Thyroid gland (tissue), 4 donors: ENCODE data around the gene FBXO24. TPM values are rescaled to one million over a fixed set of nuclear protein-coding genes. Genes with fewer than 3 reads are reported as not detected.
"Not testable (repeated sequence)": the region's sequence is repeated elsewhere in the genome, so short reads cannot be mapped to it uniquely, and the experiment has no call there.

Experiments used
- DNase-seq, 2 donors: peaks; one replicate each; pipeline ENCODE4 v3.0.0-alpha.2; 2019
- H3K27ac ChIP-seq, 3 donors: fragments of 200-600 bp; sonication (generic); 1 replicate in 2 of 3; 2 replicates in 1 of 3; pipeline ENCODE4 v1.5.1; 2016 to 2019; ENCODE audit warnings: mild to moderate bottlenecking in 1 of 3, moderate library complexity in 1 of 3
- H3K27me3 ChIP-seq: fragments of 200-600 bp; sonication (generic); one replicate; pipeline ENCODE4 v1.5.1; 2019
- H3K36me3 ChIP-seq, 2 donors: fragments of 200-600 bp; sonication (generic); one replicate each; pipeline ENCODE4 v1.5.1; 2016 to 2019
- H3K4me1 ChIP-seq, 2 donors: fragments of 200-600 bp; sonication (generic); one replicate each; pipeline ENCODE4 v1.5.1; 2017 to 2019
- H3K4me3 ChIP-seq, 3 donors: fragments of 200-600 bp; sonication (generic); replicated peaks in 1 of 3; 1 replicate in 2 of 3; 2 replicates in 1 of 3; pipeline ENCODE4 v1.5.1; 2016; ENCODE audit warnings: mild to moderate bottlenecking in 1 of 3
- H3K9me3 ChIP-seq: fragments of 200-600 bp; sonication (generic); one replicate; pipeline ENCODE4 v1.5.1; 2017
- POLR2A ChIP-seq, 2 donors: fragments of 450-650 bp; IDR thresholded peaks; one replicate each; pipeline ENCODE4 v1.6.1; 2017; ENCODE audit warnings: antibody characterized with exemption in 2 of 2, mild to moderate bottlenecking in 2 of 2, moderate library complexity in 1 of 2
- WGBS, 2 donors: methylation state at CpG; one replicate each; pipeline ENCODE4 v1.1.5; 2017; 5-methylcytosine and 5-hydroxymethylcytosine counted together
- intact Hi-C: fragments of 100-400 bp; cut with DNase I; formaldehyde crosslinking; loops from one replicate; pipeline ENCODE4 v1.15.1; 2023
- total RNA-seq, 4 donors: library from RNA; depleted of rRNA; stranded (reverse); fragments of >200 nt; gene quantifications; one replicate each; pipeline ENCODE4 v1.2.3, GENCODE V29; 2016
- TF ChIP-seq, protein P1 (sequence below), 6 experiments: fragments of 200-600 bp in 3 of 6; fragments of 450-650 bp in 3 of 6; sonication (generic) in 3 of 6; IDR thresholded peaks; one replicate each; pipeline ENCODE4 v1.5.1; 2016 to 2019; ENCODE audit warnings: antibody characterized with exemption in 6 of 6, mild to moderate bottlenecking in 2 of 6, inconsistent platforms in 1 of 6, moderate library complexity in 1 of 6

FBXO24 gene
- total RNA-seq, 4 donors from 2014 or later = 0.13 to 0.88 (median 0.50) TPM

DNA sequence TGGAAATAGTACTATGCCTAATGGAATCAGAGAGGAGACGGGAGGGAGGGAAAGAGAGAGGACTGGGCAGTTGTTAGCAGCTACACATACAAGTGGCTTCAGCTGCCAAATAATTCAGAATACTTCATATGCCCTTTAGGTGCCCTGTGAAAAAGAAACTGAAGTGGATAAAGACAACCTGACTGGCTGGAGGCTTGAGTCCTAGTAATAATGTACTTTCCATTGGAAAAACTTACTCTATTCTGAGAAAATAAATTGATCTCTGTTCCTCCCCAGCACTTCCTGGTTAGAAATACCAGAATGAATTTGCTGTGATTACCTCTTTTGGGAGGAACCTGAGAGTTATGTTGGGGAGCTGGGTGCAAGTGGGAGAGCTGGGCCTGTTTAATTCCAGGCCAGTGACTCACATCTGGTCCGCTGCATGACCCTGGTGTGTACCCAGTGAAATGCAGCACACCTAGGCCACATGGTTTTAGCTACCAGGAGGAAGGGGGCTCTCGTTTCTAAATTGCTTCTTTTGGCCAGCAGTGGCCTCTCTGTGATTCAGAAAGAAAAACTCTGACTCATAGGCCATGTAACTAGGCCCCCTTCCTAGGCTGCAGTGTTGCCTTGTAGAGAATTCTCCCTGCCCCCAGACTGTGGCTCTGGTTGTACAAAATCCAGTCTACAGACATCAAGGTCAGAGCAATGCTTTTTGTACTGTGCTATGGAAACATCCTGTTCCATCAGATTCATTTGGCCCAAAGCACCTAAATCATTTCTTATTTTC, 40.6 kb upstream of the FBXO24 start:
- intact Hi-C loops = no loop called here
- Histone ChIP-seq H3K27ac (peak overlapping the region; percentile 96 to 99 (median 96)), H3K4me3 (no peak overlapping the region), H3K27me3 (no peaks in the 10 kb centered on the region), H3K4me1 (peaks cover 49 to 65% of the 10 kb centered on the region in 2 donors), H3K9me3 (no peaks in the 10 kb centered on the region), H3K36me3 (peaks cover 0 to 4% of the 10 kb centered on the region in 2 donors)
- peak; percentile 67 to 72 for DNase-seq
- TF ChIP-seq, protein P1, sequence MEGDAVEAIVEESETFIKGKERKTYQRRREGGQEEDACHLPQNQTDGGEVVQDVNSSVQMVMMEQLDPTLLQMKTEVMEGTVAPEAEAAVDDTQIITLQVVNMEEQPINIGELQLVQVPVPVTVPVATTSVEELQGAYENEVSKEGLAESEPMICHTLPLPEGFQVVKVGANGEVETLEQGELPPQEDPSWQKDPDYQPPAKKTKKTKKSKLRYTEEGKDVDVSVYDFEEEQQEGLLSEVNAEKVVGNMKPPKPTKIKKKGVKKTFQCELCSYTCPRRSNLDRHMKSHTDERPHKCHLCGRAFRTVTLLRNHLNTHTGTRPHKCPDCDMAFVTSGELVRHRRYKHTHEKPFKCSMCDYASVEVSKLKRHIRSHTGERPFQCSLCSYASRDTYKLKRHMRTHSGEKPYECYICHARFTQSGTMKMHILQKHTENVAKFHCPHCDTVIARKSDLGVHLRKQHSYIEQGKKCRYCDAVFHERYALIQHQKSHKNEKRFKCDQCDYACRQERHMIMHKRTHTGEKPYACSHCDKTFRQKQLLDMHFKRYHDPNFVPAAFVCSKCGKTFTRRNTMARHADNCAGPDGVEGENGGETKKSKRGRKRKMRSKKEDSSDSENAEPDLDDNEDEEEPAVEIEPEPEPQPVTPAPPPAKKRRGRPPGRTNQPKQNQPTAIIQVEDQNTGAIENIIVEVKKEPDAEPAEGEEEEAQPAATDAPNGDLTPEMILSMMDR (IDR thresholded peaks at IDR 0.05) = no peak
- no peak for TF ChIP-seq POLR2A (IDR thresholded peaks at IDR 0.05)
- WGBS, 2 donors = 14 to 19% methylated on average over 2 to 3 of the region's 3 CpGs

DNA sequence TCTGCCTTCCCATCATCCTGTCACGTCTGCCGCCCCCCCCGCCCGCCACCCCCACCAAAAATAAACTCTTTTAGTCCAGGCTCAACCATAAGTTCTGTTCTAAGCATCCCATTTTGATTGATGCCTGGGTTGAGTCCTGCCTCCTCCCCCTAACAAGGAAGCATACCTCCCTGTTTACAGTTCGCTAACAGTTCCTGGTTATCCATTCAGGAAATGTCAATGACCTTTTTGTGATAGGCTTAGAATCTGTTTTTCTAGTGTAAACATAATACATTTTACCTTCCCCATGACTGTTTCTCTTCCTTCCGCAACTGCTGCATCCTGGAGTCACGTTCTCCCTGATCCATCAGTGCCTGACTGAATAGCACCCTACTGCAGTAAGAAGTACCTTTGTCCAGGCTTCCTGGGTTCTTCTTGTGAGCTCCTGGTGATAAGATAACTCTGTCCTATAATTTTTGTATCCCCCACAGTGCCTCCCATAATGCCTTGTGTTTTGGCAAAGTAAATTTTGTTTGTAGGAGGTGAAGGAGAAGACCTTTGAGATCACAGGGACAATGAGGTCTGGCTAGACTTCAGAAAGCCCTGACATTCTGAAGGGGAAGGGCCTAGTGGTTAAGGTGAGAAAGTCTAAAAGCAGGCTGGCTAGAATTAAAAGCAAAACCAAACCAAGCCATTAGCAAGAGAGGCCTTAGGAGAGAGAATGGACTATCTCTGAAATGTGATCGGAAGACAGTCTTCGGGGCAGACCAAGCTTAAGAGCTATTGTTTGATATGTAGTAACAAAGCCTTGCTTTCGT, 39.8 kb upstream of the FBXO24 start:
- H3K4me3 ChIP-seq = no peak overlapping the region
- intact Hi-C loops = no loop called here
- H3K27me3 ChIP-seq = no peaks in the 10 kb centered on the region
- no peak for TF ChIP-seq POLR2A (IDR thresholded peaks at IDR 0.05)
- TF ChIP-seq, protein P1 (IDR thresholded peaks at IDR 0.05) = no peak
- peak overlapping the region; percentile 96 to 99 (median 96) for H3K27ac ChIP-seq
- H3K36me3 ChIP-seq = peaks cover 0 to 8% of the 10 kb centered on the region in 2 donors
- no peak for DNase-seq
- H3K4me1 ChIP-seq = peaks cover 49 to 63% of the 10 kb centered on the region in 2 donors
- WGBS, 2 donors = 55 to 61% methylated on average over 10 of the region's 10 CpGs
- no peaks in the 10 kb centered on the region for H3K9me3 ChIP-seq

DNA sequence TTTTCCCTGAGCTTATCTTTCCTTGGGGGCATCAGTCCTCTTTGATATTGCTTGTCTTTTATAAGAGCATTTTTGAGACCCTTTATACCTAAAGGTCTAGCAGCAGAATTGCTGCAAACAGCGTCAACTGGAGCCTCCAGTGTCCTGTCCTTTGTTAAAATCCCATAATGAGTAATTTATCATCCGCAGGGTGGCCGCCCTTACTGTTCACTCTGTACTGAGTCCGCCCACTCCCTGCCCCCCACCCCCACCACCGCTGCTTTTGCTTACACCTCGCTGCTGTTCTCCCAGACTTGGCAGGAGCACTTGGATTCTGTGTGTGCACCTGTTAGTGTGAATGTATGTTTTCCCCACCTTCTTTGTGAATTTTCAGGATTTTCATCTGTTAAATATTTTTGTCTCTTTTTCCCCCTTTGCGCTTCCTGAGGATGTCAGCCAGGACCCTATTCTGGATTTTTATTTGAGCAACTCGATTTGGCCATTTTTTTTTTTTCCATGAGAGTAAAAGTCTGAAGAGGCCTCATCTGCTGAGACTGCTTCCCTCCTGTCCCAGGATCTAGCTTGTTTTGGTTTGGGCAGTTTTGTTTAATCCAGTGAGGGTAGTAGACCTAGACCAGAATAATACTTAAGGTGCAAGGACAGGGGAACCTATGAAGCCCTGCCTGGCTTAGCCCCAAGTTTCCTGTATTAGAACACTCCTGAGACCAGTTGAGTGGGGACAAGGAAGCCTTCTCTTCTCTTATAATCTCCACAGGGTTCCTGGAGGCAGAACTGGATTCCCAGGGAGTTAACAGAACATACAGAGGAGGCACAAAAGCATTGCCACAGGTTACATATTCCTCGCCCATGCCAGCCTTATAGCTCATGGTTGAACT, 39.0 kb upstream of the FBXO24 start:
- 51 to 52% methylated on average over 9 of the region's 9 CpGs for WGBS, 2 donors
- peaks cover 49 to 63% of the 10 kb centered on the region in 2 donors for H3K4me1 ChIP-seq
- H3K4me3 ChIP-seq = no peak overlapping the region
- peak; percentile 92 for DNase-seq
- TF ChIP-seq, protein P1 (IDR thresholded peaks at IDR 0.05) = no peak
- peak in 1 of 2 donors; percentile 26 for TF ChIP-seq POLR2A (IDR thresholded peaks at IDR 0.05)
- H3K27ac ChIP-seq = peak overlapping the region; percentile 96 to 99 (median 96)
- H3K27me3 ChIP-seq = no peaks in the 10 kb centered on the region
- intact Hi-C loops = no loop called here
- peaks cover 0 to 13% of the 10 kb centered on the region in 2 donors for H3K36me3 ChIP-seq
- H3K9me3 ChIP-seq = no peaks in the 10 kb centered on the region

DNA sequence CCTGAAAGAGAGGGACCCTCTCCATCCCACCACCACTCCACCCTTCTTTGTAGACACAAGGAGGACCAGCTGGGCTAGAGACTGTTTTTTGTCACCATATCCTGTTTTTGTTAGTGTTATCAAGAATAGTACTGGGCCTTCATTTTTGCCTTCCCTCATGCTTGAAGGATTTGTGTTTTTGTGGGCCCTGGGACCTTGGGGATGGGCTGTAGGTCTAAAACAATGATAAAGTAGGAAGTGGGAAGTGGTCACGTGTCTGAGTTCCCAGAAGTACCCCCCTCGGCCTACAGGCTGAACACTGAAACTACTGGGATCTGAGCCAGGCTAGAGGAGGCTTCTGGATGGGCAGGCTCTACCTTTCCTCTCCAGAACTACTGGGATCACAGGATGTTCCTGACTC, 38.3 kb upstream of the FBXO24 start:
- H3K4me1 ChIP-seq = peaks cover 49 to 63% of the 10 kb centered on the region in 2 donors
- 17 to 30% methylated on average over 2 of the region's 2 CpGs for WGBS, 2 donors
- no peaks in the 10 kb centered on the region for H3K9me3 ChIP-seq
- H3K4me3 ChIP-seq = no peak overlapping the region
- H3K36me3 ChIP-seq = peaks cover 0 to 19% of the 10 kb centered on the region in 2 donors
- H3K27me3 ChIP-seq = no peaks in the 10 kb centered on the region
- TF ChIP-seq, protein P1 (IDR thresholded peaks at IDR 0.05) = peak in 4 of 6 experiments; percentile 13 to 31 (median 24)
- no peak for TF ChIP-seq POLR2A (IDR thresholded peaks at IDR 0.05)
- H3K27ac ChIP-seq = peak overlapping the region; percentile 96 to 99 (median 96)
- DNase-seq = peak; percentile 72 to 78
- intact Hi-C loops = no loop called here

DNA sequence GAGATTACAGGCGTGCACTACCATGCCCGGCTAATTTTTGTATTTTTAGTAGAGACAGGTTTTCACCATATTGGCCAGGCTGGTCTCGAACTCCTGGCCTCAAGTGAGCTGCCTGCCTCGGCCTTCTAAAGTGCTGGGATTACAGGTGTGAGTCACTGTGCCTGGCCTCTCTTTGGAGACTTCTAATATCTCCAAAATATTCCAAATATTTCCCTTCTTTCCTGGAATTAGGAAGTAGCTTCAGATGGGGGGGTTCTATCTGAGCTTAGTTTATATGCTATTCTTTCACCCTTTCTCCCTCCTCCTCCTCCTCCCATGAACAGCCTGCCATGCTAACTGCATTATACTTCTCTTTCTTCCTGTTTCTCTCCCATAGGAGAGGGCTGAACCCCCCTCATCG, 37.7 kb upstream of the FBXO24 start:
- peaks cover 49 to 60% of the 10 kb centered on the region in 2 donors for H3K4me1 ChIP-seq
- intact Hi-C loops, DNase-seq, H3K4me3 ChIP-seq, H3K9me3 ChIP-seq, H3K27me3 ChIP-seq: not testable (repeated sequence)
- WGBS, 2 donors = 44 to 72% methylated on average over 5 of the region's 5 CpGs
- peak overlapping the region; percentile 96 to 99 (median 96) for H3K27ac ChIP-seq
- H3K36me3 ChIP-seq = peaks cover 0 to 24% of the 10 kb centered on the region in 2 donors
